ENCODE measurements around the gene AURKA. TPM values are rescaled to one million over a fixed set of nuclear protein-coding genes. Genes with fewer than 3 reads are reported as not detected.

The AURKA gene
- total and polyA plus RNA-seq, 2 donors (not counting 1 experiment from before 2014, with no cell fraction given): 27.7 to 32.7 TPM

- Histone ChIP-seq H3K36me3 (ENCODE audit: control insufficient read depth, insufficient read depth, low read length) (no peaks in the 10 kb centered on the region), H3K4me2 (ENCODE audit: extremely low read depth, insufficient read depth, low read length) (no peak overlapping the region), H3K27me3 (ENCODE audit: control insufficient read depth, insufficient read depth, low read length) (no peaks in the 10 kb centered on the region), H3K4me1 (ENCODE audit: control insufficient read depth, extremely low read depth, insufficient read depth, low read length) (no peaks in the 10 kb centered on the region), H2AFZ (ENCODE audit: low read length) (no peak overlapping the region), H3K27ac (ENCODE audit: insufficient read depth, low read length) (no peak overlapping the region), H3K4me3 (replicated peaks in 1 of 4; ENCODE audit: control extremely low read depth in 1 of 4, insufficient read depth in 1 of 4, low read depth in 3 of 4, low read length in 4 of 4) (no peak overlapping the region), H3K9me3 (ENCODE audit: control insufficient read depth, insufficient read depth, low read depth, low read length) (no peaks in the 10 kb centered on the region), H4K20me1 (ENCODE audit: control insufficient read depth, extremely low read depth, insufficient read depth, low read length) (no peaks in the 10 kb centered on the region), H3K9ac (ENCODE audit: insufficient read depth, low read length) (no peak overlapping the region), H3K79me2 (ENCODE audit: control insufficient read depth, insufficient read depth, low read length) (no peaks in the 10 kb centered on the region)
- TF ChIP-seq EZH2 (IDR thresholded peaks at IDR 0.05; ENCODE audit: low read length, missing control alignments): no peak
- TF ChIP-seq, protein P1, sequence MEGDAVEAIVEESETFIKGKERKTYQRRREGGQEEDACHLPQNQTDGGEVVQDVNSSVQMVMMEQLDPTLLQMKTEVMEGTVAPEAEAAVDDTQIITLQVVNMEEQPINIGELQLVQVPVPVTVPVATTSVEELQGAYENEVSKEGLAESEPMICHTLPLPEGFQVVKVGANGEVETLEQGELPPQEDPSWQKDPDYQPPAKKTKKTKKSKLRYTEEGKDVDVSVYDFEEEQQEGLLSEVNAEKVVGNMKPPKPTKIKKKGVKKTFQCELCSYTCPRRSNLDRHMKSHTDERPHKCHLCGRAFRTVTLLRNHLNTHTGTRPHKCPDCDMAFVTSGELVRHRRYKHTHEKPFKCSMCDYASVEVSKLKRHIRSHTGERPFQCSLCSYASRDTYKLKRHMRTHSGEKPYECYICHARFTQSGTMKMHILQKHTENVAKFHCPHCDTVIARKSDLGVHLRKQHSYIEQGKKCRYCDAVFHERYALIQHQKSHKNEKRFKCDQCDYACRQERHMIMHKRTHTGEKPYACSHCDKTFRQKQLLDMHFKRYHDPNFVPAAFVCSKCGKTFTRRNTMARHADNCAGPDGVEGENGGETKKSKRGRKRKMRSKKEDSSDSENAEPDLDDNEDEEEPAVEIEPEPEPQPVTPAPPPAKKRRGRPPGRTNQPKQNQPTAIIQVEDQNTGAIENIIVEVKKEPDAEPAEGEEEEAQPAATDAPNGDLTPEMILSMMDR (conservative IDR thresholded peaks at IDR 0.05 in 1 of 2, IDR thresholded peaks at IDR 0.05 in 1 of 2; ENCODE audit: low read depth in 1 of 2, low read length in 2 of 2): no peak
- no peak for DNase-seq (ENCODE audit: low read depth in 2 of 2)
These were observed 68.8 kb downstream of the AURKA start for GRCh38 chr20:56323206-56323605.

GRCh38 chr20:56322681-56323080, 69.3 kb downstream of the AURKA start:
- no peaks in the 10 kb centered on the region for H3K27me3 ChIP-seq (ENCODE audit: control insufficient read depth, insufficient read depth, low read length)
- no peaks in the 10 kb centered on the region for H3K4me1 ChIP-seq (ENCODE audit: control insufficient read depth, extremely low read depth, insufficient read depth, low read length)
- TF ChIP-seq EZH2 (IDR thresholded peaks at IDR 0.05; ENCODE audit: low read length, missing control alignments): no peak
- TF ChIP-seq, protein P1 (conservative IDR thresholded peaks at IDR 0.05 in 1 of 2, IDR thresholded peaks at IDR 0.05 in 1 of 2; ENCODE audit: low read depth in 1 of 2, low read length in 2 of 2): no peak
- H3K9ac ChIP-seq (ENCODE audit: insufficient read depth, low read length): no peak overlapping the region
- no peaks in the 10 kb centered on the region for H4K20me1 ChIP-seq (ENCODE audit: control insufficient read depth, extremely low read depth, insufficient read depth, low read length)
- H3K9me3 ChIP-seq (ENCODE audit: control insufficient read depth, insufficient read depth, low read depth, low read length): no peaks in the 10 kb centered on the region
- no peak overlapping the region for H3K27ac ChIP-seq (ENCODE audit: insufficient read depth, low read length)
- H3K4me2 ChIP-seq (ENCODE audit: extremely low read depth, insufficient read depth, low read length): no peak overlapping the region
- no peak overlapping the region for H2AFZ ChIP-seq (ENCODE audit: low read length)
- H3K4me3 ChIP-seq (replicated peaks in 1 of 4; ENCODE audit: control extremely low read depth in 1 of 4, insufficient read depth in 1 of 4, low read depth in 3 of 4, low read length in 4 of 4): no peak overlapping the region
- no peaks in the 10 kb centered on the region for H3K79me2 ChIP-seq (ENCODE audit: control insufficient read depth, insufficient read depth, low read length)
- DNase-seq (ENCODE audit: low read depth in 2 of 2): no peak
- no peaks in the 10 kb centered on the region for H3K36me3 ChIP-seq (ENCODE audit: control insufficient read depth, insufficient read depth, low read length)

Other genes starting within 250 kb of the AURKA start
- not detected in 2 replicates for gene MC3R, start 143.5 kb downstream of the AURKA start, total RNA-seq
- gene MC3R, start 143.5 kb downstream of the AURKA start, polyA plus RNA-seq: not detected in 2 replicates
- 71.9 and 120 TPM in 2 replicates for gene FAM210B, start 33.2 kb downstream of the AURKA start, total RNA-seq
- 63.6 and 90.6 TPM in 2 replicates for gene FAM210B, start 33.2 kb downstream of the AURKA start, polyA plus RNA-seq
- 28.8 and 31.2 TPM in 2 replicates for gene CSTF1, start 430 bp upstream of the AURKA start, total RNA-seq
- gene CSTF1, start 430 bp upstream of the AURKA start, polyA plus RNA-seq: 55.2 and 68.6 TPM in 2 replicates
- 14.9 and 17.7 TPM in 2 replicates for gene CASS4, start 20.0 kb upstream of the AURKA start, total RNA-seq
- 63.7 and 65.8 TPM in 2 replicates for gene CASS4, start 20.0 kb upstream of the AURKA start, polyA plus RNA-seq
- gene RTF2, start 76.4 kb upstream of the AURKA start, total RNA-seq: 86.3 and 100 TPM in 2 replicates
- gene RTF2, start 76.4 kb upstream of the AURKA start, polyA plus RNA-seq: 107 and 117 TPM in 2 replicates
- not detected in 2 replicates for gene FAM209A, start 132.5 kb upstream of the AURKA start, total RNA-seq
- gene FAM209A, start 132.5 kb upstream of the AURKA start, polyA plus RNA-seq: 0.07 TPM in 1 of 2 replicates, not detected in the other
- not detected in 2 replicates for gene FAM209B, start 141.0 kb upstream of the AURKA start, total RNA-seq
- 0.17 and 0.18 TPM in 2 replicates for gene FAM209B, start 141.0 kb upstream of the AURKA start, polyA plus RNA-seq
- gene TFAP2C, start 237.1 kb upstream of the AURKA start, total RNA-seq: not detected in 2 replicates
- gene TFAP2C, start 237.1 kb upstream of the AURKA start, polyA plus RNA-seq: 0.24 and 0.39 TPM in 2 replicates

Data from fibroblast of lung (primary cell).